Mesenteric fat pad (tissue), 1 donor: Measurements from ENCODE around the gene SETD1A. TPM values are rescaled to one million over a fixed set of nuclear protein-coding genes. Genes with fewer than 3 reads are reported as not detected.

ENCODE experiments used
- DNase-seq: peaks from one replicate; pipeline ENCODE4 v3.0.0-alpha.2; 2020; ENCODE audit warnings: low spot score
- total RNA-seq: library from RNA; stranded (reverse); fragmentation: NEBNext Ultra II Directional; extraction: Animal tissue kit (Norgen Biotek cat#: 25700); gene quantifications from one replicate; pipeline ENCODE4 v1.2.1, GENCODE V29; 2021
- donor health status: DM: yes; HTN: yes; CAD: no.

Gene SETD1A
- total RNA-seq, 1 donor from 2014 or later = 18.5 TPM

DNA sequence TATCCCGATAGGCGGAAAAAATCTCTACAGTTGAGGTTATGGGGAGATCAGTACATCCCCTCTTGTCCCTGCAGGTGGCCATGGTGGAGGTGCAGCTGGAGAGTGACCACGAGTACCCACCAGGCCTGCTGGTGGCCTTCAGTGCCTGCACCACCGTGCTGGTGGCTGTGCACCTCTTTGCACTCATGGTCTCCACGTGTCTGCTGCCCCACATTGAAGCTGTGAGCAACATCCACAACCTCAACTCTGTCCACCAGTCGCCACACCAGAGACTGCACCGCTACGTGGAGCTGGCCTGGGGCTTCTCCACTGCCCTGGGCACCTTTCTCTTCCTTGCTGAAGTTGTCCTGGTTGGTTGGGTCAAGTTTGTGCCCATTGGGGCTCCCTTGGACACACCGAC lies 4.4 kb upstream of the SETD1A start:
- no peak for DNase-seq

- no peak for DNase-seq
Measured at GRCh38 chr16:30953511-30954124, 3.9 kb upstream of the SETD1A start.

DNA sequence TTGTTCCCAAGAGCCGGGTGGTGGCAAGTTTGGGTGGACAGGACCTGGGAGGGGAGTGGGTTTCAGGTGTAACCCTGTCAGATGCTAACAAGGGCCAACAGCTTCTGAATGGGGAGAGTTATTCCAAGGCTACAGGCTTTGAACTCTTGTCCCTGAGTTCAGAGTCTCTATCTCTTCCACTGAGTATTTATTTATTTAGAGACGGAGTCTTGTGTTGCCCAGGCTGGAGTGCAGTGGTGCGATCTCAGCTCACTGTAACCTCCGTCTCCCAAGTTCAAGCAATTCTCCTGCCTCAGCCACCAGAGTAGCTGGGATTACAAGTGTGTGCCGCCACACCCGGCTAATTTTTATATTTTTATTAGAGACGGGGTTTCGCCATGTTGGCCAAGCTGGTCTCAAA lies 2.6 kb upstream of the SETD1A start:
- no peak for DNase-seq

- peak; percentile 96 for DNase-seq
Measured at GRCh38 chr16:30956601-30957455, 726 bp upstream of the SETD1A start.

DNA sequence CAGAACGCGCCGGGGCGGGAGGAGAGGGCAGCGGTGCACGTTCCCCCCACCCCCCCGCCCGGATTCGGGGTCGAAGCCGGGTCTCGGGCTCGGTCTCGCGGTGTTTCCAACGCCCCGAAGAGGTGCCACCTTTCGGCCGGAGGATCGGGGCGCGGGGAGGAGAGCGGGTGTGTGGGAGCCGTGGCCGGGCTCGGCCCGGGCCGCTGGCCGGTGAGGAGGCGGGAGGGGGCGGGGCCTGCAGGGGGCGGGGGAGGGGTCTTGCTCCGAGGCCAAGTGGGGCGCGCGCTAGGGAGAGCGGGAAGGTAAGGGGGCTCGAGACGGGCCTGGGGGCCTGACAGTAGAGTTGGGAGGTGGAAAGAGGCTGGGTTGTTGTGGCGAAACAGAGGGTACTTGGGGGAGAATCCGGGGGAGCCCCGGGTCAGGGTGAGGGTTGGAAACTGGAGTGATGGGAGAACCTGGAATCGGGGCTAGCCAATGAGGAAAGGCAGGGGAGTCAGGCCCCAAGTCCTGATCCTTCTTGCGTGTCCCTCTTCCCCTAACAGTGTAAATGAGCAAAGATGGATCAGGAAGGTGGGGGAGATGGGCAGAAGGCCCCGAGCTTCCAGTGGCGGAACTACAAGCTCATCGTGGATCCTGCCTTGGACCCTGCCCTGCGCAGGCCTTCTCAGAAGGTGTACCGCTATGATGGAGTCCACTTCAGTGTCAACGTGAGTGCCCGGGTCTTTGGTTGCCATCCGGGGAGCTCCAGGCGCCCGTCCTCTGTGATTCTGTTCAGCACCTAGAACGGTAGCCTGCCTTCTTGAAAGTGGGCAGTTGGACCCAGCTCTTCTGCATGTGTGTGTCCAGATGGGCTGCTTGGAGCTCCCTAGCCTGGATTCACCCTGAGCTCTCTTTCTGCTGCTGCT lies 873 bp downstream of the SETD1A start:
- no peak for DNase-seq

GRCh38 chr16:30961384-30961783 lies 3.8 kb downstream of the SETD1A start:
- DNase-seq = no peak

DNA sequence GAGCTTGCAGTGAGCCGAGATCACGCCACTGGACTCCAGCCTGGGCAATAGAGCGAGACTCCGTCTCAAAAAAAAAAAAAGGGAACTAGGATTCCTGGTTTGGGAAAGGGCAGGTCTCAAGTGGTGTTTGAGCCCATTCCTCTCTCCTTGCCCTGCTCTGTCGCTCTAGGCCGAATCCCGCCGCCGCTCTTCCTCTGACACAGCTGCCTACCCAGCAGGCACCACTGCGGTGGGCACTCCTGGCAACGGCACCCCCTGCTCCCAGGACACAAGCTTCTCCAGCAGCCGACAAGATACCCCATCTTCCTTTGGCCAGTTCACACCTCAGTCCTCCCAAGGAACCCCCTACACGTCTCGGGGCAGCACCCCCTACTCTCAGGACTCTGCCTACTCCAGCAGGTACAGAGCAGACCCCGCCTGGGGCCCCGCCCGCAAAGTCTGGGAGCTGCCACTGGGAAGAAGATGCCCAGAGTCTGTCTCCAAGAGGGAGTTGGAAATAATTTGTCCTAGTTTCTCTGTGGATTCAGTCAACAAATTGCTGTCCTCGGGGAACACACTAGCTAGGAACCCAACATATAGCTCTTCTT lies 6.5 kb downstream of the SETD1A start:
- no peak for DNase-seq

DNA sequence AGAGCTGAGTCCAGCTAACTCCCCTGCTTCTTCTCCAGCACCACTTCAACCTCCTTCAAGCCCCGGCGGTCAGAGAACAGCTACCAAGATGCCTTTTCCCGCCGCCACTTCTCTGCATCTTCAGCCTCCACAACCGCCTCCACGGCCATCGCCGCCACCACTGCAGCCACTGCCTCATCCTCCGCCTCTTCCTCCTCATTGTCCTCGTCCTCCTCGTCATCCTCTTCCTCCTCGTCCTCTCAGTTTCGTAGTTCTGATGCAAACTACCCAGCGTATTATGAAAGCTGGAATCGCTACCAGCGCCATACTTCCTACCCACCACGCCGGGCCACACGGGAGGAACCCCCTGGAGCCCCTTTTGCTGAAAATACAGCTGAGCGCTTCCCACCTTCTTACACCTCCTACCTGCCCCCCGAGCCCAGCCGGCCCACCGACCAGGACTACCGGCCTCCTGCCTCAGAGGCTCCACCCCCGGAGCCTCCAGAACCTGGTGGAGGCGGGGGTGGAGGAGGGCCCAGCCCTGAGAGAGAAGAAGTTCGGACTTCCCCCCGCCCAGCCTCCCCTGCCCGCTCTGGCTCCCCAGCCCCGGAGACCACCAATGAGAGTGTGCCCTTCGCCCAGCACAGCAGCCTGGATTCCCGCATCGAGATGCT lies 7.1 kb downstream of the SETD1A start:
- no peak for DNase-seq

DNA sequence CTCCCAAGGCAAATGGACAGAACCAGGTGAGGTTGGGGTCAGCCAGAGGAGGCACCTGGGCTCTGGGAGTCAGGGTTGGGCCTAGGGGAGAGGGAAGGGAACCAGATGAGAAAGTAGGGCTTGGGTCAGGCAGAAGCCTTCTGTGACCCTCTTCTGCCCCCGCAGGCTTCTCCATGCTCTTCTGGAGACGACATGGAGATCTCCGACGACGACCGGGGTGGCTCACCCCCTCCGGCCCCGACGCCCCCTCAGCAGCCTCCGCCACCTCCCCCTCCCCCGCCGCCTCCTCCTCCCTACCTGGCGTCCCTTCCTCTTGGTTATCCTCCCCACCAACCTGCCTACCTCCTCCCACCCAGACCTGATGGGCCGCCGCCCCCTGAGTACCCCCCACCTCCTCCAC lies 7.9 kb downstream of the SETD1A start:
- DNase-seq = no peak

DNA sequence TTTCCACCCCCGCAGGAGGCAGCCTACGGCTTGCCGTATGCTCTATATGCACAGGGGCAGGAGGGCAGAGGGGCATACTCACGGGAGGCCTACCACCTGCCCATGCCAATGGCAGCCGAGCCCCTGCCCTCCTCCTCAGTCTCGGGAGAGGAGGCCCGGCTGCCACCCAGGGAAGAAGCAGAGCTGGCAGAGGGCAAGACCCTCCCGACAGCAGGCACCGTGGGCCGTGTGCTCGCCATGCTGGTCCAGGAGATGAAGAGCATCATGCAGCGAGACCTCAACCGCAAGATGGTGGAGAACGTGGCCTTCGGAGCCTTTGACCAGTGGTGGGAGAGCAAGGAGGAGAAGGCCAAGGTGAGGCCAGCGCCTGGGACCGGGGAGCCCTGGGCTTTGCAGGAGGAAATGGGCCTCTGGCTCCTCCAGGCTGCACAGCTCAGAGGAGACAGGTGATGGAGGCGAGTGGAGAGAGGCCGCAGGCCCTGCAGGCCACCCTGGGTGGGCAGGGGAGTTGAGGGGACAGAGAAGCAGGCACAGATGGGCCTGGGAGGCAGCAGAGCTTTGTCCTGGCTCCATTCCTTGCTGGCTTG lies 8.6 kb downstream of the SETD1A start:
- DNase-seq = no peak

DNA sequence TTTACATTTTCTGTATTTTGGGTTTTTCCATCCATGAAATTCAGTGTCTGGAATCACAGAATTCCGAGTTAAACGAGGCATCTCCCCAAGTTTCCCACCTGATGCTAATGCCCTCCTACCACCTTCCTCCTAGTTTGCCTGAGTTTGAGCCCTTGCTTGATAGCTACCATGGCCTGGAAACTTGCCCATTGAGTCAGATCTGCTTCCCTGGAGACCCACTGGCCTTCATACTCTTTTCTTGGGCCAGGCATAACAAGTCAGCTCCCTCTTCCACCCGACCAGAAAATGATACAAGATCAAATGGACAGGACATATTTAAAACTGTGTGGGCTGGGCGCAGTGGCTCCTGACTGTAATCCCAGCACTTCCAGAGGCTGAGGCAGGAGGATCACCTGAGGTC lies 10.2 kb downstream of the SETD1A start:
- DNase-seq = no peak

- no peak for DNase-seq
Measured at GRCh38 chr16:30969246-30969842, 11.8 kb downstream of the SETD1A start.

DNA sequence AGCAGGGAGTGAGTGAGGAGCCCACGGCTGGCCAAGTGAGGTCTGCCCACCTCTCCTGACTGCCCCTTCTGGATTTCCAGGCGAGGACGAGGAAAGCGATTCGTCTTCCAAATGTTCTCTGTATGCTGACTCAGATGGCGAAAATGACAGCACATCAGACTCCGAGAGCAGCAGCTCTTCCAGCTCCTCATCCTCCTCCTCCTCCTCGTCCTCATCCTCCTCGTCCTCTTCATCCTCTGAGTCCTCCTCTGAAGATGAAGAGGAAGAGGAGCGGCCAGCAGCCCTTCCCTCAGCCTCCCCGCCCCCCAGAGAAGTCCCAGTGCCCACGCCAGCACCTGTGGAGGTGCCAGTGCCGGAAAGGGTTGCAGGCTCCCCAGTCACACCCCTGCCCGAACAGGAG lies 13.7 kb downstream of the SETD1A start:
- no peak for DNase-seq

GRCh38 chr16:30972872-30973271 lies 15.3 kb downstream of the SETD1A start:
- no peak for DNase-seq

- no peak for DNase-seq
Measured at GRCh38 chr16:30974348-30974747, 16.8 kb downstream of the SETD1A start.

DNA sequence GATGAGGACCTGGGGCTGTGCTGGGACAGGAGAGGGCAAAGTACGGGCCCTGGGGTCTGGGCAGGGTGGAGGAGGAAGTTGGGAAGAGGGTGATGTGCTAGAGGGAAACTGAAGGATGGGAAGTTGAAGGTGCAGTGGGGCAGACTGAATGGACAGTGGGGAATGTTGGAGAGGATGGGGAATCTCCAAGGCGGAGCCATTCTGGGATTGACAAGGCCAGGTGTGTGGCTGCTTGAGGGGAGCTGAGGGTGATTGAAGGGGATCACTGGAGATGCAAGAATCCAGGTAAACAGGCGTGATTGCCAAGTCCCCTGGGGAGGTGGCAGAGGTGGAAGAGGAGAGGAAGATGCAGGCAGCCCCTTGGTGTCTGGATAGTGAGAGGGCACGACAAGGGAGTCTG lies 18.9 kb downstream of the SETD1A start:
- DNase-seq = no peak

DNA sequence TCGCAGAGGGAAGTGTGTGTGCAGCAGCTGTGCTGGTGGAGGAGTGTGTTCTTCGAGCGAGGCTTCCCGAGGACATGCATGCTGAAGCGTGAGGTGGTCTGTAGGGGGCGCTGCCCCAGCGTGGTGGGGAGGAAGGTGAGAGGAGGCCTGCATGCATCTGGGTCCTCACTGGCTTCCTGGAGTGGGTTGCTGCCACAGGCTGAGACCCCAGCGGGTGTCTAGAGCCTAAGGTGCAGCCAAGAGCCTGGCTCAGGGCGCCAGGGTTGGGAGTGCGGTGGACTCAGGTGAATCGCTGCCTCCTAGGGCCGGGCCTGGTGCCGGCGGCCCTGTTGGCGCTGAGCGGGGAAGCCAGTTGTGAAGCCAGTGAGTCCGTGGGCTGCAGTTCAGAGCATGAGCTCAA lies 19.9 kb downstream of the SETD1A start:
- no peak for DNase-seq

DNA sequence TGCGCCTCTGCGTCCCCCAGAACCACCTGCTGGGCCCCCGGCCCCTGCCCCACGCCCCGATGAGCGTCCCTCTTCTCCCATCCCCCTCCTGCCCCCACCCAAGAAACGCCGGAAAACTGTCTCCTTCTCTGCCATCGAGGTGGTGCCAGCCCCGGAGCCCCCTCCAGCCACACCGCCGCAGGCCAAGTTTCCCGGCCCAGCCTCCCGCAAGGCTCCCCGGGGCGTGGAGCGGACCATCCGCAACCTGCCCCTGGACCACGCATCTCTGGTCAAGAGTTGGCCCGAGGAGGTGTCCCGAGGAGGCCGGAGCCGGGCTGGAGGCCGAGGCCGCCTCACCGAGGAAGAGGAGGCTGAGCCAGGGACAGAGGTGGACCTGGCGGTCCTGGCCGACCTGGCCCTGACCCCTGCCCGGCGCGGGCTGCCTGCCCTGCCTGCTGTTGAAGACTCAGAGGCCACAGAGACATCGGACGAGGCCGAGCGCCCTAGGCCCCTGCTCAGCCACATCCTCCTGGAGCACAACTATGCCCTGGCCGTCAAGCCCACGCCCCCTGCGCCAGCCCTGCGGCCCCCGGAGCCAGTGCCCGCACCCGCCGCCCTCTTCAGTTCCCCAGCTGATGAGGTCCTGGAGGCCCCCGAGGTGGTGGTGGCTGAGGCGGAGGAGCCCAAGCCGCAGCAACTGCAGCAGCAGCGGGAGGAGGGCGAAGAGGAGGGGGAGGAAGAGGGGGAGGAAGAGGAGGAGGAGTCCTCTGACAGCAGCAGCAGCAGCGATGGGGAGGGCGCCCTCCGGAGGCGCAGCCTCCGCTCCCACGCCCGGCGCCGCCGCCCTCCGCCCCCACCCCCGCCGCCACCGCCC lies 21.8 kb downstream of the SETD1A start:
- no peak for DNase-seq

DNA sequence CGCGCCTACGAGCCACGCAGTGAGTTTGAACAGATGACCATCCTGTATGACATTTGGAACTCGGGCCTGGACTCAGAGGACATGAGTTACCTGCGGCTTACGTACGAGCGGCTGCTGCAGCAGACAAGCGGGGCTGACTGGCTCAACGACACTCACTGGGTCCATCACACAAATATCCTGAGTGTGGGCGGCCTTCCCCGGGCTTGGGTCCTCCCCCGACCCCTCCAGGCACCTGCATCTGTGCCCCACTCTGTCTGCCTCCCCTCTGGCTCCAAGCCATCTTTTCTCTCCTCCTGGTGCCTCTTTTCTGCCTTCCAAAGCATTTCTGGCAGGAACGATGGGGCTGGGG lies 22.4 kb downstream of the SETD1A start:
- DNase-seq = no peak
